Amniotic epithelial cell (primary cell): ENCODE results near the gene STARD13.

Source experiments
- DNase-seq: peaks from one replicate; pipeline ENCODE4 v3.0.0-alpha.2; 2010; ENCODE audit warnings: low read depth

STARD13 gene

GRCh38 chr13:33285420-33286124 is at the start of gene STARD13:
Gene STARD13, minus strand, starts transcription at chr13:33285755. Its CDS starts 117 bp downstream, at chr13:33285638.
- DNase-seq, result peak; percentile 94

GRCh38 chr13:33334831-33335230 is 49.3 kb upstream of the STARD13 start:
- DNase-seq, result no peak

GRCh38 chr13:33331962-33332361 is 46.4 kb upstream of the STARD13 start:
- DNase-seq, result no peak

GRCh38 chr13:33330483-33330882 is 44.9 kb upstream of the STARD13 start:
- no peak for DNase-seq

GRCh38 chr13:33328701-33329100 is 43.1 kb upstream of the STARD13 start:
- DNase-seq, result no peak

GRCh38 chr13:33326723-33327122 is 41.2 kb upstream of the STARD13 start:
- no peak for DNase-seq

- DNase-seq, result no peak
Measured at GRCh38 chr13:33326246-33326645, 40.7 kb upstream of the STARD13 start.

- no peak for DNase-seq
Measured at GRCh38 chr13:33323801-33324510, 38.4 kb upstream of the STARD13 start.

GRCh38 chr13:33322965-33323668 is 37.6 kb upstream of the STARD13 start:
- no peak for DNase-seq

GRCh38 chr13:33322543-33322809 is 36.9 kb upstream of the STARD13 start:
- DNase-seq, result peak; percentile 74

GRCh38 chr13:33321686-33322542 is 36.4 kb upstream of the STARD13 start:
- DNase-seq, result peak; percentile 62

- no peak for DNase-seq
Measured at GRCh38 chr13:33319859-33320258, 34.3 kb upstream of the STARD13 start.

GRCh38 chr13:33318744-33319143 is 33.2 kb upstream of the STARD13 start:
- DNase-seq, result no peak

- DNase-seq, result no peak
Measured at GRCh38 chr13:33318037-33318436, 32.5 kb upstream of the STARD13 start.

GRCh38 chr13:33316890-33317289 is 31.3 kb upstream of the STARD13 start:
- DNase-seq, result no peak

- no peak for DNase-seq
Measured at GRCh38 chr13:33313504-33313903, 27.9 kb upstream of the STARD13 start.

GRCh38 chr13:33312861-33313212 is 27.3 kb upstream of the STARD13 start:
- DNase-seq, result no peak

- peak; percentile 35 for DNase-seq
Measured at GRCh38 chr13:33312150-33312860, 26.8 kb upstream of the STARD13 start.

- DNase-seq, result no peak
Measured at GRCh38 chr13:33311040-33311439, 25.5 kb upstream of the STARD13 start.

GRCh38 chr13:33310245-33311038 is 24.9 kb upstream of the STARD13 start:
- no peak for DNase-seq

- no peak for DNase-seq
Measured at GRCh38 chr13:33308863-33309262, 23.3 kb upstream of the STARD13 start.
